Measurements from ENCODE around the gene HMGN3. TPM values are rescaled to one million over a fixed set of nuclear protein-coding genes. Genes with fewer than 3 reads are reported as not detected.

Gene HMGN3
- total RNA-seq, 4 donors from 2014 or later: 9.3 to 102 (median 16.5) TPM

- H3K36me3 ChIP-seq: no peaks in the 10 kb centered on the region
- no peak overlapping the region for H3K27ac ChIP-seq
- no peaks in the 10 kb centered on the region for H3K9me3 ChIP-seq
- no peak for TF ChIP-seq CTCF (IDR thresholded peaks at IDR 0.05)
- no peak for TF ChIP-seq POLR2A (IDR thresholded peaks at IDR 0.05)
- H3K27me3 ChIP-seq: no peaks in the 10 kb centered on the region
- DNase-seq: no peak
- H3K4me1 ChIP-seq: no peaks in the 10 kb centered on the region
- H3K4me3 ChIP-seq: no peak overlapping the region
Measured at GRCh38 chr6:79159846-79160245, 74.6 kb downstream of the HMGN3 start.

- DNase-seq: no peak
- Histone ChIP-seq H3K4me1 (no peaks in the 10 kb centered on the region), H3K36me3 (no peaks in the 10 kb centered on the region), H3K9me3 (no peaks in the 10 kb centered on the region), H3K4me3 (no peak overlapping the region), H3K27me3 (no peaks in the 10 kb centered on the region), H3K27ac (no peak overlapping the region)
- no peak for TF ChIP-seq CTCF (IDR thresholded peaks at IDR 0.05)
- no peak for TF ChIP-seq POLR2A (IDR thresholded peaks at IDR 0.05)
Measured at GRCh38 chr6:79158856-79159516, 75.5 kb downstream of the HMGN3 start.

- Histone ChIP-seq H3K36me3 (no peaks in the 10 kb centered on the region), H3K4me1 (no peaks in the 10 kb centered on the region), H3K27ac (no peak overlapping the region), H3K27me3 (no peaks in the 10 kb centered on the region), H3K4me3 (no peak overlapping the region), H3K9me3 (no peaks in the 10 kb centered on the region)
- DNase-seq: no peak
- TF ChIP-seq CTCF (IDR thresholded peaks at IDR 0.05): no peak
- TF ChIP-seq POLR2A (IDR thresholded peaks at IDR 0.05): no peak
Measured at GRCh38 chr6:79157961-79158644, 76.4 kb downstream of the HMGN3 start.

GRCh38 chr6:79152269-79152737, 82.2 kb downstream of the HMGN3 start:
- no peaks in the 10 kb centered on the region for H3K27me3 ChIP-seq
- H3K36me3 ChIP-seq: no peaks in the 10 kb centered on the region
- H3K4me1 ChIP-seq: no peaks in the 10 kb centered on the region
- no peak overlapping the region for H3K27ac ChIP-seq
- no peaks in the 10 kb centered on the region for H3K9me3 ChIP-seq
- no peak overlapping the region for H3K4me3 ChIP-seq
- TF ChIP-seq CTCF (IDR thresholded peaks at IDR 0.05): no peak
- TF ChIP-seq POLR2A (IDR thresholded peaks at IDR 0.05): no peak
- DNase-seq: no peak

Other genes starting within 250 kb of the HMGN3 start
- gene PHIP, start 156.4 kb downstream of the HMGN3 start, total RNA-seq: 10 to 100 TPM; 20.2 to 65.2 (median 25.1) TPM